HL-60 (cell line): ENCODE data around the gene CREB5.

Experiments
- DNase-seq, 2 experiments: peaks; one replicate each; pipeline ENCODE4 v3.0.0-alpha.2; 2010 to 2020; ENCODE audit warnings: low read depth in 1 of 2, low spot score in 1 of 2
- H3K27ac ChIP-seq: fragments of 250-450 bp; sonication (Bioruptor Pico); replicated peaks from 2 replicates; pipeline ENCODE4 v1.5.1; 2020; ENCODE audit warnings: mild to moderate bottlenecking, moderate library complexity
- H3K27me3 ChIP-seq: fragments of 250-450 bp; sonication (Bioruptor Pico); 2 replicates; pipeline ENCODE4 v1.5.1; 2021; ENCODE audit warnings: mild to moderate bottlenecking, moderate library complexity; ENCODE audit not compliant: insufficient read depth, poor library complexity, severe bottlenecking
- H3K4me3 ChIP-seq: replicated peaks from 2 replicates; pipeline ENCODE4 v1.5.1; 2011; ENCODE audit warnings: mild to moderate bottlenecking, control low read depth, low read length; ENCODE audit not compliant: insufficient read depth
- CTCF ChIP-seq: IDR thresholded peaks from one replicate; pipeline ENCODE4 v1.5.1; 2011; ENCODE audit warnings: low read length, control low read depth, inconsistent platforms; ENCODE audit not compliant: insufficient read depth
- GABPA ChIP-seq: IDR thresholded peaks from 2 replicates; pipeline ENCODE4 v1.6.1; 2012; ENCODE audit warnings: low read depth
- POLR2AphosphoS5 ChIP-seq: IDR thresholded peaks from 2 replicates; pipeline ENCODE4 v1.6.1; 2012; ENCODE audit warnings: low read depth
- SPI1 ChIP-seq: IDR thresholded peaks from 2 replicates; pipeline ENCODE4 v1.6.1; 2012; ENCODE audit warnings: low read depth, mild to moderate bottlenecking, borderline replicate concordance
- TF ChIP-seq, protein P1 (sequence below): IDR thresholded peaks from 2 replicates; pipeline ENCODE4 v1.6.1; 2012; ENCODE audit warnings: low read depth; ENCODE audit not compliant: insufficient replicate concordance

Gene CREB5

GRCh38 chr7:28592861-28593260 lies 180.5 kb downstream of the CREB5 start:
- TF ChIP-seq POLR2AphosphoS5 (no peak), GABPA (no peak), SPI1 (no peak), CTCF (no peak)
- TF ChIP-seq, protein P1, sequence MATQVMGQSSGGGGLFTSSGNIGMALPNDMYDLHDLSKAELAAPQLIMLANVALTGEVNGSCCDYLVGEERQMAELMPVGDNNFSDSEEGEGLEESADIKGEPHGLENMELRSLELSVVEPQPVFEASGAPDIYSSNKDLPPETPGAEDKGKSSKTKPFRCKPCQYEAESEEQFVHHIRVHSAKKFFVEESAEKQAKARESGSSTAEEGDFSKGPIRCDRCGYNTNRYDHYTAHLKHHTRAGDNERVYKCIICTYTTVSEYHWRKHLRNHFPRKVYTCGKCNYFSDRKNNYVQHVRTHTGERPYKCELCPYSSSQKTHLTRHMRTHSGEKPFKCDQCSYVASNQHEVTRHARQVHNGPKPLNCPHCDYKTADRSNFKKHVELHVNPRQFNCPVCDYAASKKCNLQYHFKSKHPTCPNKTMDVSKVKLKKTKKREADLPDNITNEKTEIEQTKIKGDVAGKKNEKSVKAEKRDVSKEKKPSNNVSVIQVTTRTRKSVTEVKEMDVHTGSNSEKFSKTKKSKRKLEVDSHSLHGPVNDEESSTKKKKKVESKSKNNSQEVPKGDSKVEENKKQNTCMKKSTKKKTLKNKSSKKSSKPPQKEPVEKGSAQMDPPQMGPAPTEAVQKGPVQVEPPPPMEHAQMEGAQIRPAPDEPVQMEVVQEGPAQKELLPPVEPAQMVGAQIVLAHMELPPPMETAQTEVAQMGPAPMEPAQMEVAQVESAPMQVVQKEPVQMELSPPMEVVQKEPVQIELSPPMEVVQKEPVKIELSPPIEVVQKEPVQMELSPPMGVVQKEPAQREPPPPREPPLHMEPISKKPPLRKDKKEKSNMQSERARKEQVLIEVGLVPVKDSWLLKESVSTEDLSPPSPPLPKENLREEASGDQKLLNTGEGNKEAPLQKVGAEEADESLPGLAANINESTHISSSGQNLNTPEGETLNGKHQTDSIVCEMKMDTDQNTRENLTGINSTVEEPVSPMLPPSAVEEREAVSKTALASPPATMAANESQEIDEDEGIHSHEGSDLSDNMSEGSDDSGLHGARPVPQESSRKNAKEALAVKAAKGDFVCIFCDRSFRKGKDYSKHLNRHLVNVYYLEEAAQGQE = no peak
- Histone ChIP-seq H3K4me3 (no peak overlapping the region), H3K27me3 (no peaks in the 10 kb centered on the region), H3K27ac (no peak overlapping the region)
- DNase-seq = no peak

DNA sequence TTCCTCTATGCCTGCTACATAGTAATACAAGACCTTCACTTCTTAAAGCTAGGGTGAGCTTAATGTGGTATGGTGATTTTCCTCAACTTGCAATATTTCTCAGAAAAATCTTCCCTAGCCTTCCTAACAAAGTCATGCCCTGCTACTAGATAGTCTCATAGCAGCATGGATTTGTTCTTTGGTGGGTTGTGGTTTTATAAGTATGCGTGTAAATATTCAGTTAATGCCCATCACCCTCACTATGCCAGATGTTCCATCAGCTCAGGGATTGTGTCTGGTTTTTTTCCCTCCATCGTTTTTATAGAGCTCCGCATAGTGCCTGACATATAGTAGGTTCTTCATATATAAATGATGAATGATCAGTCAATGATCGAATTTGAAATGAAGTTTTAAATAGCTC lies 182.8 kb downstream of the CREB5 start:
- no peak overlapping the region for H3K4me3 ChIP-seq
- no peaks in the 10 kb centered on the region for H3K27me3 ChIP-seq
- DNase-seq = no peak
- H3K27ac ChIP-seq = no peak overlapping the region
- no peak for TF ChIP-seq GABPA
- no peak for TF ChIP-seq POLR2AphosphoS5
- TF ChIP-seq, protein P1 = no peak
- TF ChIP-seq SPI1 = no peak
- TF ChIP-seq CTCF = no peak

DNA sequence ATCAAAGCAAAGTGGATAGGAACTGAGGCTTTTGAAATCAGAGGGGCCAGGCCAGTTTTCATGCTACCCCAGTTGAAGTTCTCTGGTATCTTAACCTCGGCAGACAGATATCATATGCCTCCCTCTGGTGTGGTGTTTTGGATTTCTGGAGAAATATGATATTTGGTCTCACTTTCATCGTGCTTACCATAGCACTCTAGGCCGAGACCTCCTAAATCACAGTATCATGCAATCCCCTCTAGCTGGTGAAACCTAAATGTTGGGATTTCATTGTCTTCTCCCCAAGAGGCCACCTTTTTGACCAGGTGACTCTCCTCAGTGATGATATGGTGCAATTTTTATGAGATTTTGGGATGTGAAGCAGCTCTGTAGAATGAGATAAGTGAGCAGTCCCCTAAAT lies 183.5 kb downstream of the CREB5 start:
- DNase-seq = no peak
- Histone ChIP-seq H3K27me3 (no peaks in the 10 kb centered on the region), H3K4me3 (no peak overlapping the region), H3K27ac (no peak overlapping the region)
- TF ChIP-seq GABPA (no peak), SPI1 (no peak), POLR2AphosphoS5 (no peak), CTCF (no peak)
- TF ChIP-seq, protein P1 = no peak
